GM13977 (cell line): ENCODE results near the gene KIF3B.

Experiments used
- DNase-seq: peaks from one replicate; pipeline ENCODE4 v3.0.0; 2012; ENCODE audit warnings: low spot score
- in situ Hi-C: fragments of 300-500 bp; cut with MboI; formaldehyde crosslinking; loops from one replicate; pipeline ENCODE4 v1.12.0; 2022; ENCODE audit warnings: low sequenced_read_pairs, low pct_unique_long_range_greater_than_20kb, mixed read lengths, inconsistent platforms; ENCODE audit not compliant: unreplicated experiment
- TF ChIP-seq, protein P1 (sequence below): IDR thresholded peaks from 2 replicates; pipeline ENCODE4 v1.5.1; 2012; ENCODE audit warnings: mild to moderate bottlenecking, control low read depth; ENCODE audit not compliant: insufficient read depth; ENCODE audit errors: extremely low read depth, missing control alignments

KIF3B gene

GRCh38 chr20:32360333-32360634 is 82.8 kb downstream of the KIF3B start:
- in situ Hi-C loops, result no loop called here
- TF ChIP-seq, protein P1, sequence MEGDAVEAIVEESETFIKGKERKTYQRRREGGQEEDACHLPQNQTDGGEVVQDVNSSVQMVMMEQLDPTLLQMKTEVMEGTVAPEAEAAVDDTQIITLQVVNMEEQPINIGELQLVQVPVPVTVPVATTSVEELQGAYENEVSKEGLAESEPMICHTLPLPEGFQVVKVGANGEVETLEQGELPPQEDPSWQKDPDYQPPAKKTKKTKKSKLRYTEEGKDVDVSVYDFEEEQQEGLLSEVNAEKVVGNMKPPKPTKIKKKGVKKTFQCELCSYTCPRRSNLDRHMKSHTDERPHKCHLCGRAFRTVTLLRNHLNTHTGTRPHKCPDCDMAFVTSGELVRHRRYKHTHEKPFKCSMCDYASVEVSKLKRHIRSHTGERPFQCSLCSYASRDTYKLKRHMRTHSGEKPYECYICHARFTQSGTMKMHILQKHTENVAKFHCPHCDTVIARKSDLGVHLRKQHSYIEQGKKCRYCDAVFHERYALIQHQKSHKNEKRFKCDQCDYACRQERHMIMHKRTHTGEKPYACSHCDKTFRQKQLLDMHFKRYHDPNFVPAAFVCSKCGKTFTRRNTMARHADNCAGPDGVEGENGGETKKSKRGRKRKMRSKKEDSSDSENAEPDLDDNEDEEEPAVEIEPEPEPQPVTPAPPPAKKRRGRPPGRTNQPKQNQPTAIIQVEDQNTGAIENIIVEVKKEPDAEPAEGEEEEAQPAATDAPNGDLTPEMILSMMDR, result no peak

DNA sequence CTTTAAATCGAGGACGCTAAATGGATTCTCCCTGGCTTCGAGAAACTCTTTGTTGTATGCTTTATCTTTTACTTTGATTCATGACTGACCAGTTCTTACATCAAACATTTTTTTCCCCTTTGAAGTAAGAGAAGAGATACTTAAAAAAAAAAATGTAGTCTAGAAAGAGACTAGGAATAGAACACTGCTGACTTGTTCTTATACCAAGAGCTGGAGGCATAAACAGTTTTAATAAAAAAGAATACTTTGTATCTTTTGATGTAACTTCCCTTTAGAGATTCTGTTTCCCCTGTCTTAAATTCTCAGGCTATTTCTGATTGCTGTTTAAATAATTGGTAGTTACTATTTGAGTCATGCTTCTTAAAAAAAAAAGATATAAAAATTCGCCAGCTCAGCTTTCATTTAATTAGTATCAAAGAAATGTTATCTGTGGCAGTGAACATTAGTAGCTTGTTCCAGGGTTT is 85.5 kb downstream of the KIF3B start:
- TF ChIP-seq, protein P1, result no peak
- in situ Hi-C loops, result no loop called here
- no peak for DNase-seq

More at GRCh38 chr20:32360333-32360634, 82.8 kb downstream of the KIF3B start:
- no peak for DNase-seq

DNA sequence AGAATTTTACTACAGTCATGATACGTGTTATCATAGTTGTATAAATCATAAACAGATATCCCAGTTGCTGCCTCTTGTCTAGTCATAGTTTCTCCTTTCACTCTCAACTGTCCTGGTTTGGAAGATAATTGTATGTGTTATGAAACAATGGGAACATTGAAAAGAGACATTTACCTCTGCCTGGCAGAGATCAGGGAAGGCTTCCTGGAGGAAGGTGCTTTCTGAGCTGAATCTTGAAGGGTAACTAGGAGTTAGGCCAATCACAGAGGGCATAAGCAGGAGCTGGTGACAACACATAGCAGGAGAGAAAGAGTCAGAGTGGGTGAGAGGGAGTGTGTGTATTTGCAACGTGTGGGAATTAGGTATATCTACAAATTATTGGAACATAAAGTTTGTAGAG is 86.0 kb downstream of the KIF3B start:
- in situ Hi-C loops, result no loop called here
- DNase-seq, result no peak
- TF ChIP-seq, protein P1, result no peak

DNA sequence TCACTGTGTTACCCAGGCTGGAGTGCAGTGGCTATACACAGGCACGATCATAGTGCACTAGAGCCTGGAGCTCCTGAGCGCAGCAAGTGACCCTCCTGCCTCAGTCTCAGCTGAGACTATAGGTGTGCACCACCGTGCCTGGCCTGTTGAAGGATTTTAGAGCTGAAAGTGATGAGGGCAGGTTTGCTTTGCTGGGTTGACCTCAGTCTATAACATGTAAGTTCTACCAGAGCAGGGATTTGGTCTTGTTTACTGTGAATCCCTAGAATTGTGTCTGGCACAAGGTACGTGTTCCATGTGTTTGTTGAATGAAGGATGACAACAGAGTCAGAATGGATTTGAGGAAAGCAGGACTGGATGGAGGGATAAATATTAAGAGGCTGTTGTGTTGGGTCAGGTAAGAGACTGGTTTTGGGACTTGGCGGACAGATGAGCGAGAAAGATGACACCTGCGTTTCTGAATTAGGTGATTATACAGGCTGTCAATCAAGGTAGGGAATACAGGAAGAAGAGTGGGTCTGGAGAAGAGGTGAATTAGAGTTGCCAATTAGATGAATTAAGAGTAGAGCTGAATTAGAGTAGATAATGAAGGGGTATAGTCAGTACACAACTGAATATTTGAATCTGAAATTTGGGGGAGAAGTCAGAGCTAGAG is 87.2 kb downstream of the KIF3B start:
- TF ChIP-seq, protein P1, result no peak
- in situ Hi-C loops, result no loop called here
- DNase-seq, result no peak

DNA sequence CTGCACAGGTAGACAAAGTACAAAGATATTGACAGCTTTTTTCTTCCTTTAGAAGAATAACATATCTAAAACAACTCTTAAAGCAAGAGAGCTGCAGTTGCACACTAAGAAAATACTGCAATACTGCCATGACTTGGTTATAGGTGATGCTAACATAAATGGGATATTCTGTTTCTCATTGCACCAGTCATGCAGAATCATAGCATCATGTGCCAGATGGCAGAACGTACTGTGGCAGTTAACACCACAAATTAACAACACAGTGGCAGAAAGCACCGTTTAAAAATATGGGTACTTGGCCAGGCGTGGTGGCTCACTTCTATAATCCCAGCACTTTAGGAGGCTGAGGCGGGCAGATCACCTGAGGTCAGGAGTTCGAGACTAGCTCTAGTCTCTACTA is 88.1 kb downstream of the KIF3B start:
- TF ChIP-seq, protein P1, result no peak
- DNase-seq, result no peak
- in situ Hi-C loops, result no loop called here

DNA sequence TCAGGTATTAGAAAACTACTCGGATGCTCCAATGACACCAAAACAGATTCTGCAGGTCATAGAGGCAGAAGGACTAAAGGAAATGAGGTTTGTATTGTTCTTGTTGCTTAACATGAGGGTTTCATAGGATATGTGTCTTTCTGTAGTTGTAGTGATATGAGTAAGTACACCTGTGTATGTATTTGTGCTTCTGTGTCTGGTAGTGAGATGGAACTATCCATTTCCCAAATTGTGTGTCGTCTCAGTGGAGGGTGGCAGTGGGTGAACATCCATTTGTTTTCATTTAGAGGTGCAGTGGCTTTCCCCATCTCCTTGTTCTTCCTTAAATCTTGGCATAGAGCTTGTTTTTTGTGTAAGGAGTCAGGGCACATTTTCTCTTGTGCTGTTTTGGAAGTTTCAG is 88.9 kb downstream of the KIF3B start:
- no peak for DNase-seq
- in situ Hi-C loops, result no loop called here
- TF ChIP-seq, protein P1, result no peak

DNA sequence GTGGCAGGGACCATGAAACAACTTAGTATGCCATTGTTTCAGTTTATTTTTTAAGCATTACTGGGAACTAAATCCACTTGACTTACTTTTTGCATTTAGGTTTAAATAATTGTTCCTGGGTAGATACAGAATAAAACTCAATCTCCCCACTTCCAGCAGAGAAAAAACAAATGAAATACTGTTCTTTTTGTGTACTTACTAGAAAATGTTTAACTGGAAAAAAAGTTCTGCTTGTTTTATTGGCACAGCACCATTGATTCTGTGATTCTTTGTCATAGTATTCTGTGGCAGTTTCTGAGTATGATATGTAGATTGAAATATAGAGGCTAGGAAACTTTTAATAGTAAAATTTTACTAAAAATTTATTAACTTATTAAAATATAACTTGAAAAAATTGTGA is 90.9 kb downstream of the KIF3B start:
- TF ChIP-seq, protein P1, result no peak
- in situ Hi-C loops, result no loop called here
- no peak for DNase-seq
